WTC11 (cell line): Measurements from ENCODE around the gene CDC45.

ENCODE experiments used
- ATF1 ChIP-seq: sonication (generic); formaldehyde crosslinking; IDR thresholded peaks from 2 replicates; pipeline ENCODE4 v1.8.1; 2023; ENCODE audit warnings: mild to moderate bottlenecking, moderate library complexity, missing genetic modification reagents
- E2F5 ChIP-seq: sonication (generic); formaldehyde crosslinking; IDR thresholded peaks from 2 replicates; pipeline ENCODE4 v1.8.1; 2022; ENCODE audit warnings: mild to moderate bottlenecking, moderate library complexity, missing genetic modification reagents
- FOXJ3 ChIP-seq: sonication (generic); formaldehyde crosslinking; IDR thresholded peaks from 2 replicates; pipeline ENCODE4 v1.9.0; 2021; ENCODE audit warnings: missing genetic modification reagents, mild to moderate bottlenecking, borderline replicate concordance
- FOXP1 ChIP-seq: sonication (generic); formaldehyde crosslinking; IDR thresholded peaks from 2 replicates; pipeline ENCODE4 v1.8.0; 2022; ENCODE audit warnings: missing genetic modification reagents, mild to moderate bottlenecking, moderate library complexity, borderline replicate concordance
- TF ChIP-seq, protein P1 (sequence below): sonication (generic); formaldehyde crosslinking; IDR thresholded peaks from 2 replicates; pipeline ENCODE4 v1.8.0; 2022; ENCODE audit warnings: mild to moderate bottlenecking, missing genetic modification reagents
- TF ChIP-seq, protein P2 (sequence below): fragments of 250-450 bp; sonication (Bioruptor Pico); IDR thresholded peaks from 2 replicates; pipeline ENCODE4 v2.1.2; 2022; ENCODE audit warnings: mild to moderate bottlenecking, moderate library complexity

- no peak for TF ChIP-seq FOXP1 (CRISPR knock-in tag)
- TF ChIP-seq, protein P1, sequence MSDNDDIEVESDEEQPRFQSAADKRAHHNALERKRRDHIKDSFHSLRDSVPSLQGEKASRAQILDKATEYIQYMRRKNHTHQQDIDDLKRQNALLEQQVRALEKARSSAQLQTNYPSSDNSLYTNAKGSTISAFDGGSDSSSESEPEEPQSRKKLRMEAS (CRISPR knock-in tag), result no peak
- TF ChIP-seq ATF1 (CRISPR knock-in tag), result no peak
- TF ChIP-seq E2F5 (CRISPR knock-in tag), result no peak
- TF ChIP-seq FOXJ3 (CRISPR knock-in tag), result no peak
- TF ChIP-seq, protein P2, sequence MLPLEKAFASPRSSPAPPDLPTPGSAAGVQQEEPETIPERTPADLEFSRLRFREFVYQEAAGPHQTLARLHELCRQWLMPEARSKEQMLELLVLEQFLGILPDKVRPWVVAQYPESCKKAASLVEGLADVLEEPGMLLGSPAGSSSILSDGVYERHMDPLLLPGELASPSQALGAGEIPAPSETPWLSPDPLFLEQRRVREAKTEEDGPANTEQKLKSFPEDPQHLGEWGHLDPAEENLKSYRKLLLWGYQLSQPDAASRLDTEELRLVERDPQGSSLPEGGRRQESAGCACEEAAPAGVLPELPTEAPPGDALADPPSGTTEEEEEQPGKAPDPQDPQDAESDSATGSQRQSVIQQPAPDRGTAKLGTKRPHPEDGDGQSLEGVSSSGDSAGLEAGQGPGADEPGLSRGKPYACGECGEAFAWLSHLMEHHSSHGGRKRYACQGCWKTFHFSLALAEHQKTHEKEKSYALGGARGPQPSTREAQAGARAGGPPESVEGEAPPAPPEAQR (CRISPR knock-in tag), result no peak
Observed at GRCh38 chr22:19525666-19526065, 45.9 kb downstream of the CDC45 start.
